Astrocyte (in vitro differentiated cells and primary cell): ENCODE measurements around the gene FOXJ3. TPM values are rescaled to one million over a fixed set of nuclear protein-coding genes. Genes with fewer than 3 reads are reported as not detected.

Source experiments
- DNase-seq: peaks from one replicate; pipeline ENCODE4 v3.0.0-alpha.2; 2010; ENCODE audit warnings: low read depth
- FAIRE-seq: peaks from 2 replicates; lab custom pipeline; 2011; peaks lifted over from hg19 to GRCh38; lab: Jason Lieb, UNC
- H2AFZ ChIP-seq: 2 replicates; pipeline ENCODE4 v1.6.0; 2012; ENCODE audit warnings: low read depth, low read length, inconsistent platforms
- H3K27ac ChIP-seq: 2 replicates; pipeline ENCODE4 v1.5.1; 2011; ENCODE audit warnings: low read depth, low read length, inconsistent platforms
- H3K27me3 ChIP-seq: 2 replicates; pipeline ENCODE4 v1.6.0; 2011; ENCODE audit warnings: low read length, inconsistent platforms; ENCODE audit not compliant: insufficient read depth
- H3K36me3 ChIP-seq: 2 replicates; pipeline ENCODE4 v1.5.1; 2011; ENCODE audit warnings: low read length, inconsistent platforms; ENCODE audit not compliant: insufficient read depth
- H3K4me1 ChIP-seq: 2 replicates; pipeline ENCODE4 v1.5.1; 2011; ENCODE audit warnings: low read length, inconsistent platforms; ENCODE audit not compliant: insufficient read depth
- H3K4me2 ChIP-seq: 2 replicates; pipeline ENCODE4 v1.6.0; 2012; ENCODE audit warnings: low read length, inconsistent platforms
- H3K4me3 ChIP-seq: 2 replicates; pipeline ENCODE4 v1.5.1; 2011; ENCODE audit warnings: low read depth, mild to moderate bottlenecking, low read length, inconsistent platforms; ENCODE audit not compliant: insufficient read depth
- H3K79me2 ChIP-seq: 2 replicates; pipeline ENCODE4 v1.6.0; 2012; ENCODE audit warnings: mild to moderate bottlenecking, low read length, inconsistent platforms; ENCODE audit not compliant: insufficient read depth
- H3K9ac ChIP-seq: 2 replicates; pipeline ENCODE4 v1.6.0; 2012; ENCODE audit warnings: mild to moderate bottlenecking, low read length, inconsistent platforms
- H3K9me3 ChIP-seq: 2 replicates; pipeline ENCODE4 v1.5.1; 2012; ENCODE audit warnings: low read depth, mild to moderate bottlenecking, low read length, inconsistent platforms; ENCODE audit not compliant: insufficient read depth
- H4K20me1 ChIP-seq: 2 replicates; pipeline ENCODE4 v1.6.0; 2012; ENCODE audit warnings: low read length, inconsistent platforms; ENCODE audit not compliant: insufficient read depth
- H3K27ac Mint-ChIP-seq: one replicate; pipeline ENCODE4 v1.8.0; 2021; ENCODE audit warnings: mild to moderate bottlenecking, mixed read lengths; ENCODE audit not compliant: unreplicated experiment
- H3K27me3 Mint-ChIP-seq: one replicate; pipeline ENCODE4 v1.8.0; 2021; ENCODE audit warnings: low read depth, mixed read lengths; ENCODE audit not compliant: unreplicated experiment
- H3K36me3 Mint-ChIP-seq: one replicate; pipeline ENCODE4 v1.8.0; 2021; ENCODE audit warnings: low read depth, mixed read lengths; ENCODE audit not compliant: unreplicated experiment
- H3K4me1 Mint-ChIP-seq: one replicate; pipeline ENCODE4 v1.8.0; 2021; ENCODE audit warnings: low read depth, mixed read lengths; ENCODE audit not compliant: unreplicated experiment
- H3K4me3 Mint-ChIP-seq: one replicate; pipeline ENCODE4 v1.8.0; 2021; ENCODE audit warnings: mild to moderate bottlenecking, moderate library complexity, mixed read lengths; ENCODE audit not compliant: unreplicated experiment
- H3K9me3 Mint-ChIP-seq: one replicate; pipeline ENCODE4 v1.8.0; 2021; ENCODE audit warnings: mild to moderate bottlenecking, mixed read lengths; ENCODE audit not compliant: unreplicated experiment
- CTCF ChIP-seq: IDR thresholded peaks from 2 replicates; pipeline ENCODE4 v1.5.1; 2011; ENCODE audit warnings: low read depth, mild to moderate bottlenecking, inconsistent platforms, low read length, moderate library complexity; ENCODE audit not compliant: insufficient read depth
- EZH2 ChIP-seq: IDR thresholded peaks from 2 replicates; pipeline ENCODE4 v1.6.1; 2012; ENCODE audit warnings: mild to moderate bottlenecking, low read length, inconsistent platforms; ENCODE audit not compliant: insufficient read depth
- total RNA-seq: library from RNA; stranded (reverse); gene quantifications from 2 replicates; pipeline ENCODE4 v1.2.1, GENCODE V29; 2021

FOXJ3 gene
- total RNA-seq, 1 donor from 2014 or later: 41.9 TPM

- H3K36me3 Mint-ChIP-seq: no peaks in the 10 kb centered on the region
- FAIRE-seq: no peak
- Histone ChIP-seq H2AFZ (no peak overlapping the region), H3K9ac (no peak overlapping the region), H3K4me2 (no peak overlapping the region), H3K27ac (no peak overlapping the region), H3K4me3 (no peak overlapping the region), H3K79me2 (peaks cover 99% of the 10 kb centered on the region), H3K27me3 (no peaks in the 10 kb centered on the region), H4K20me1 (peaks cover 94% of the 10 kb centered on the region), H3K9me3 (no peaks in the 10 kb centered on the region), H3K4me1 (peaks cover 11% of the 10 kb centered on the region), H3K36me3 (no peaks in the 10 kb centered on the region)
- no peak for TF ChIP-seq CTCF
- DNase-seq: no peak
- H3K9me3 Mint-ChIP-seq: no peaks in the 10 kb centered on the region
- H3K4me1 Mint-ChIP-seq: peaks cover 47% of the 10 kb centered on the region
- H3K27me3 Mint-ChIP-seq: no peaks in the 10 kb centered on the region
- H3K27ac Mint-ChIP-seq: no peak overlapping the region
- peak overlapping the region; percentile 12 for H3K4me3 Mint-ChIP-seq
These were observed 18.7 kb downstream of the FOXJ3 start for GRCh38 chr1:42316292-42316691.

GRCh38 chr1:42315500-42315899 lies 19.5 kb downstream of the FOXJ3 start:
- Mint-ChIP-seq H3K4me1 (peaks cover 46% of the 10 kb centered on the region), H3K4me3 (no peak overlapping the region), H3K27me3 (no peaks in the 10 kb centered on the region), H3K27ac (no peak overlapping the region), H3K9me3 (no peaks in the 10 kb centered on the region), H3K36me3 (no peaks in the 10 kb centered on the region)
- no peak overlapping the region for H3K9ac ChIP-seq
- no peaks in the 10 kb centered on the region for H3K27me3 ChIP-seq
- no peak overlapping the region for H3K27ac ChIP-seq
- H3K4me3 ChIP-seq: no peak overlapping the region
- peaks cover 99% of the 10 kb centered on the region for H3K79me2 ChIP-seq
- no peak for FAIRE-seq
- TF ChIP-seq EZH2: no peak
- TF ChIP-seq CTCF: no peak
- H4K20me1 ChIP-seq: peaks cover 93% of the 10 kb centered on the region
- no peak overlapping the region for H3K4me2 ChIP-seq
- H3K9me3 ChIP-seq: no peaks in the 10 kb centered on the region
- peaks cover 11% of the 10 kb centered on the region for H3K4me1 ChIP-seq
- no peak for DNase-seq
- H3K36me3 ChIP-seq: no peaks in the 10 kb centered on the region
- no peak overlapping the region for H2AFZ ChIP-seq

- Histone ChIP-seq H3K4me2 (no peak overlapping the region), H3K27me3 (no peaks in the 10 kb centered on the region), H3K4me3 (no peak overlapping the region), H3K79me2 (peaks cover 99% of the 10 kb centered on the region), H4K20me1 (peaks cover 86% of the 10 kb centered on the region), H3K9ac (no peak overlapping the region), H3K36me3 (no peaks in the 10 kb centered on the region), H2AFZ (no peak overlapping the region), H3K4me1 (no peaks in the 10 kb centered on the region), H3K27ac (no peak overlapping the region), H3K9me3 (no peaks in the 10 kb centered on the region)
- no peaks in the 10 kb centered on the region for H3K27me3 Mint-ChIP-seq
- FAIRE-seq (no peak), DNase-seq (no peak)
- H3K4me3 Mint-ChIP-seq: no peak overlapping the region
- no peaks in the 10 kb centered on the region for H3K9me3 Mint-ChIP-seq
- no peaks in the 10 kb centered on the region for H3K36me3 Mint-ChIP-seq
- H3K4me1 Mint-ChIP-seq: peaks cover 32% of the 10 kb centered on the region
- H3K27ac Mint-ChIP-seq: no peak overlapping the region
- TF ChIP-seq CTCF (no peak), EZH2 (no peak)
These were observed 21.1 kb downstream of the FOXJ3 start for GRCh38 chr1:42313970-42314369.
